Endothelial cell (in vitro differentiated cells): ENCODE measurements around the gene PPY. TPM values are rescaled to one million over a fixed set of nuclear protein-coding genes. Genes with fewer than 3 reads are reported as not detected.
"Not testable (repeated sequence)": the region's sequence is repeated elsewhere in the genome, so short reads cannot be mapped to it uniquely, and the experiment has no call there.

Source experiments
- DNase-seq: peaks from one replicate; pipeline ENCODE4 v3.0.0; 2021; ENCODE audit warnings: low spot score
- H3K27ac Mint-ChIP-seq: one replicate; pipeline ENCODE4 v1.8.0; 2021; ENCODE audit warnings: mixed read lengths, inconsistent platforms; ENCODE audit not compliant: unreplicated experiment
- H3K27me3 Mint-ChIP-seq: one replicate; pipeline ENCODE4 v1.8.0; 2021; ENCODE audit warnings: mild to moderate bottlenecking, moderate library complexity, mixed read lengths, inconsistent platforms; ENCODE audit not compliant: unreplicated experiment
- H3K36me3 Mint-ChIP-seq: one replicate; pipeline ENCODE4 v1.8.0; 2021; ENCODE audit warnings: mild to moderate bottlenecking, low read depth, mixed read lengths, inconsistent platforms; ENCODE audit not compliant: unreplicated experiment
- H3K4me1 Mint-ChIP-seq: one replicate; pipeline ENCODE4 v1.8.0; 2021; ENCODE audit warnings: mild to moderate bottlenecking, mixed read lengths, inconsistent platforms; ENCODE audit not compliant: unreplicated experiment
- H3K4me3 Mint-ChIP-seq: one replicate; pipeline ENCODE4 v1.8.0; 2021; ENCODE audit warnings: mild to moderate bottlenecking, mixed read lengths, inconsistent platforms; ENCODE audit not compliant: unreplicated experiment
- H3K9me3 Mint-ChIP-seq: one replicate; pipeline ENCODE4 v1.8.0; 2021; ENCODE audit warnings: mixed read lengths, inconsistent platforms; ENCODE audit not compliant: unreplicated experiment
- CTCF ChIP-seq: fragments of 200-600 bp; sonication (generic); IDR thresholded peaks from one replicate; pipeline ENCODE4 v1.5.0; 2021; ENCODE audit warnings: antibody characterized with exemption; ENCODE audit not compliant: unreplicated experiment
- total RNA-seq: library from RNA; stranded (reverse); fragmentation: NEBNext Ultra II Directional; extraction: Animal tissue kit (Norgen Biotek cat#: 25700); gene quantifications from one replicate; pipeline ENCODE4 v1.2.1, GENCODE V29; 2021; ENCODE audit not compliant: unreplicated experiment

PPY gene
- total RNA-seq, 1 donor from 2014 or later: not detected

GRCh38 chr17:43966276-43966675 is 24.0 kb upstream of the PPY start:
- Mint-ChIP-seq H3K27ac (no peak overlapping the region), H3K4me3 (no peak overlapping the region), H3K9me3 (no peaks in the 10 kb centered on the region), H3K4me1 (no peaks in the 10 kb centered on the region), H3K27me3 (peaks cover 7% of the 10 kb centered on the region), H3K36me3 (no peaks in the 10 kb centered on the region)
- TF ChIP-seq CTCF: no peak
- DNase-seq: no peak

- TF ChIP-seq CTCF: no peak
- Mint-ChIP-seq H3K36me3 (no peaks in the 10 kb centered on the region), H3K27me3 (peaks cover 3% of the 10 kb centered on the region)
Measured at GRCh38 chr17:43962479-43962878, 20.2 kb upstream of the PPY start.

GRCh38 chr17:43961954-43962353 is 19.7 kb upstream of the PPY start:
- Mint-ChIP-seq H3K9me3 (no peaks in the 10 kb centered on the region), H3K36me3 (no peaks in the 10 kb centered on the region), H3K27me3 (peaks cover 3% of the 10 kb centered on the region), H3K4me3 (no peak overlapping the region), H3K4me1 (no peaks in the 10 kb centered on the region), H3K27ac (no peak overlapping the region)
- no peak for TF ChIP-seq CTCF
- no peak for DNase-seq

More at GRCh38 chr17:43962479-43962878, 20.2 kb upstream of the PPY start:
- Mint-ChIP-seq H3K9me3 (no peaks in the 10 kb centered on the region), H3K4me1 (no peaks in the 10 kb centered on the region), H3K4me3 (no peak overlapping the region), H3K27ac (no peak overlapping the region)
- no peak for DNase-seq

GRCh38 chr17:43961292-43961691 is 19.0 kb upstream of the PPY start:
- not testable (repeated sequence) for H3K36me3 Mint-ChIP-seq, H3K4me3 Mint-ChIP-seq, H3K27ac Mint-ChIP-seq, H3K27me3 Mint-ChIP-seq, H3K4me1 Mint-ChIP-seq, DNase-seq, H3K9me3 Mint-ChIP-seq

- no peaks in the 10 kb centered on the region for H3K9me3 Mint-ChIP-seq
- DNase-seq: no peak
- no peaks in the 10 kb centered on the region for H3K36me3 Mint-ChIP-seq
- H3K27me3 Mint-ChIP-seq: peaks cover 14% of the 10 kb centered on the region
- TF ChIP-seq CTCF: no peak
- no peaks in the 10 kb centered on the region for H3K4me1 Mint-ChIP-seq
- H3K27ac Mint-ChIP-seq: no peak overlapping the region
- no peak overlapping the region for H3K4me3 Mint-ChIP-seq
Measured at GRCh38 chr17:43958748-43959352, 16.6 kb upstream of the PPY start.
